HepG2 (cell line): ENCODE results near the gene RREB1. TPM values are rescaled to one million over a fixed set of nuclear protein-coding genes. Genes with fewer than 3 reads are reported as not detected.
A peak's percentile ranks its signal among the peaks of the same experiment; 100 is the strongest.

Experiments
- ATF7 ChIP-seq, 2 experiments: fragments of 450-650 bp in 1 of 2; sonication (generic) in 1 of 2; formaldehyde crosslinking in 1 of 2; IDR thresholded peaks; 2 replicates each; pipeline versions ENCODE4 v1.4.0 to v1.6.1; 2016 to 2020; ENCODE audit warnings: antibody characterized with exemption in 1 of 2, mild to moderate bottlenecking in 1 of 2, missing genetic modification reagents in 1 of 2
- CAMTA2 ChIP-seq: sonication (generic); formaldehyde crosslinking; IDR thresholded peaks from 2 replicates; pipeline ENCODE4 v1.4.0; 2020; ENCODE audit warnings: mild to moderate bottlenecking, missing genetic modification reagents, borderline replicate concordance
- CEBPB ChIP-seq: IDR thresholded peaks from 2 replicates; pipeline ENCODE4 v1.6.1; 2011; ENCODE audit warnings: low read depth, low read length, improper control_type of control experiment, borderline replicate concordance
- CEBPG ChIP-seq: IDR thresholded peaks from 2 replicates; pipeline ENCODE4 v1.6.1; 2016
- DRAP1 ChIP-seq: IDR thresholded peaks from 2 replicates; pipeline ENCODE4 v1.6.1; 2016; ENCODE audit warnings: missing genetic modification reagents, missing compliant biosample characterization
- EP300 ChIP-seq, 3 experiments: sonication (generic) in 1 of 3; formaldehyde crosslinking in 1 of 3; IDR thresholded peaks; 2 replicates each; pipeline versions ENCODE4 v1.5.1 to v1.6.1; 2011 to 2020; ENCODE audit warnings: low read depth in 2 of 3, low read length in 2 of 3, borderline replicate concordance in 1 of 3, improper control_type of control experiment in 1 of 3, mild to moderate bottlenecking in 1 of 3, missing genetic modification reagents in 1 of 3, moderate library complexity in 1 of 3
- ETV5 ChIP-seq: IDR thresholded peaks from 2 replicates; pipeline ENCODE4 v1.6.1; 2018; ENCODE audit warnings: missing biosample characterization, missing genetic modification reagents, inconsistent platforms, borderline replicate concordance
- GABPB1 ChIP-seq: IDR thresholded peaks from 2 replicates; pipeline ENCODE4 v1.6.1; 2016; ENCODE audit warnings: mild to moderate bottlenecking, missing genetic modification reagents, moderate library complexity, missing compliant biosample characterization
- HDAC1 ChIP-seq: sonication (generic); formaldehyde crosslinking; IDR thresholded peaks from 2 replicates; pipeline ENCODE4 v1.5.1; 2020; ENCODE audit warnings: mild to moderate bottlenecking, missing genetic modification reagents
- HOXA3 ChIP-seq: sonication (generic); formaldehyde crosslinking; IDR thresholded peaks from 2 replicates; pipeline ENCODE4 v1.5.0; 2020; ENCODE audit warnings: missing genetic modification reagents
- SMARCE1 ChIP-seq: fragments of 450-650 bp; IDR thresholded peaks from 2 replicates; pipeline ENCODE4 v1.6.1; 2017; ENCODE audit warnings: borderline replicate concordance
- SMC3 ChIP-seq: IDR thresholded peaks from 2 replicates; pipeline ENCODE4 v1.6.1; 2011; ENCODE audit warnings: low read length, improper control_type of control experiment
- SOX13 ChIP-seq, 3 experiments: fragments of 450-650 bp in 1 of 3; sonication (generic) in 1 of 3; formaldehyde crosslinking in 1 of 3; IDR thresholded peaks in 2 of 3; conservative IDR thresholded peaks in 1 of 3; 2 replicates each; pipeline versions ENCODE4 v1.5.0 to v1.6.1; 2016 to 2020; ENCODE audit warnings: antibody characterized with exemption in 1 of 3, mild to moderate bottlenecking in 1 of 3, missing compliant biosample characterization in 1 of 3, missing genetic modification reagents in 1 of 3, moderate library complexity in 1 of 3
- SOX5 ChIP-seq: IDR thresholded peaks from 2 replicates; pipeline ENCODE4 v1.6.1; 2016; ENCODE audit warnings: borderline replicate concordance
- THAP11 ChIP-seq: IDR thresholded peaks from 2 replicates; pipeline ENCODE4 v1.6.1; 2016; ENCODE audit warnings: missing biosample characterization, missing genetic modification reagents
- WIZ ChIP-seq: sonication (generic); formaldehyde crosslinking; IDR thresholded peaks from 2 replicates; pipeline ENCODE4 v1.5.1; 2020; ENCODE audit warnings: mild to moderate bottlenecking, missing genetic modification reagents
- XRCC5 ChIP-seq: fragments of 200-400 bp; formaldehyde crosslinking; optimal IDR thresholded peaks from 2 replicates; pipeline ENCODE3; 2017; ENCODE audit warnings: mild to moderate bottlenecking, low read length
- ZBTB39 ChIP-seq: sonication (generic); formaldehyde crosslinking; IDR thresholded peaks from 2 replicates; pipeline ENCODE4 v1.5.0; 2020; ENCODE audit warnings: missing genetic modification reagents
- ZBTB7B ChIP-seq: sonication (generic); formaldehyde crosslinking; IDR thresholded peaks from 2 replicates; pipeline ENCODE4 v1.4.0; 2020; ENCODE audit warnings: missing genetic modification reagents
- ZNF12 ChIP-seq: sonication (generic); formaldehyde crosslinking; IDR thresholded peaks from 2 replicates; pipeline ENCODE4 v1.5.0; 2020; ENCODE audit warnings: missing genetic modification reagents
- ZNF292 ChIP-seq: sonication (generic); formaldehyde crosslinking; IDR thresholded peaks from 2 replicates; pipeline ENCODE4 v1.8.1; 2022; ENCODE audit warnings: mild to moderate bottlenecking, low read depth, missing genetic modification reagents, borderline replicate concordance
- ZNF350 ChIP-seq: sonication (generic); formaldehyde crosslinking; IDR thresholded peaks from 2 replicates; pipeline ENCODE4 v1.4.0; 2020; ENCODE audit warnings: mild to moderate bottlenecking, low read depth, missing genetic modification reagents, borderline replicate concordance
- ZNF501 ChIP-seq: sonication (generic); formaldehyde crosslinking; IDR thresholded peaks from 2 replicates; pipeline ENCODE4 v1.5.1; 2020; ENCODE audit warnings: mild to moderate bottlenecking, moderate library complexity, missing genetic modification reagents
- ZNF547 ChIP-seq: sonication (generic); formaldehyde crosslinking; IDR thresholded peaks from 2 replicates; pipeline ENCODE4 v1.5.1; 2020; ENCODE audit warnings: mild to moderate bottlenecking, missing genetic modification reagents
- ZNF644 ChIP-seq: IDR thresholded peaks from 2 replicates; pipeline ENCODE4 v1.6.1; 2016; ENCODE audit warnings: low read depth
- ZNF75D ChIP-seq: sonication (generic); formaldehyde crosslinking; IDR thresholded peaks from 2 replicates; pipeline ENCODE4 v1.8.1; 2023; ENCODE audit warnings: missing genetic modification reagents, mild to moderate bottlenecking, borderline replicate concordance
- ZNF83 ChIP-seq: sonication (generic); formaldehyde crosslinking; IDR thresholded peaks from 2 replicates; pipeline ENCODE4 v1.4.0; 2020; ENCODE audit warnings: missing genetic modification reagents, mild to moderate bottlenecking, borderline replicate concordance
- polyA plus RNA-seq, 8 experiments: library from polyadenylated mRNA; depleted of rRNA in 3 of 8; stranded (reverse) in 7 of 8; unstranded in 1 of 8; fragments of >200 nt; fragmentation: Illumina TruSeq in 4 of 8; extraction: Trizol in 4 of 8; gene quantifications; 2 replicates each; pipeline versions ENCODE4 v1.2.1 to v1.2.3, GENCODE V29; 2011 to 2016; ENCODE audit warnings: low read depth in 4 of 8, missing spikeins in 1 of 8, mixed read lengths in 1 of 8; ENCODE audit not compliant: insufficient read depth in 1 of 8
- total RNA-seq, 5 experiments: library from RNA; depleted of rRNA; stranded (reverse); fragments of >200 nt; fragmentation: Illumina TruSeq; extraction: Trizol; gene quantifications; 2 replicates each; pipeline ENCODE4 v1.2.3, GENCODE V29; 2016; ENCODE audit warnings: low read depth in 1 of 5

Gene RREB1
- total and polyA plus RNA-seq, 2 of the 13 experiments (the other 11 are each of a cell fraction or from before 2014, with no cell fraction given): 6.1 to 23.2 TPM

GRCh38 chr6:7058250-7058923 is 49.4 kb upstream of the RREB1 start (continued):
- TF ChIP-seq ZNF547 (CRISPR knock-in tag): 0 out of 2 replicates have a peak, but pooled peaks have one; percentile 28
- TF ChIP-seq CEBPB: peak; percentile 98
- no peak for TF ChIP-seq SOX13 (IDR thresholded peaks at IDR 0.05)
- peak in 1 of 2 experiments; percentile 28; a peak in 1 of 4 replicates for TF ChIP-seq SOX13 (CRISPR knock-in tag; conservative IDR thresholded peaks at IDR 0.05 in 1 of 2, IDR thresholded peaks at IDR 0.05 in 1 of 2)
- peak; percentile 74 for TF ChIP-seq GABPB1 (CRISPR knock-in tag)
- TF ChIP-seq ZNF83 (CRISPR knock-in tag): no peak
- no peak for TF ChIP-seq ZNF501
- TF ChIP-seq ATF7 (IDR thresholded peaks at IDR 0.05): peak; percentile 88
- TF ChIP-seq ATF7 (CRISPR knock-in tag; IDR thresholded peaks at IDR 0.05): no peak
- TF ChIP-seq ZBTB7B: peak; percentile 39; the same call in 1 of the 2 replicates
- 0 out of 2 replicates have a peak, but pooled peaks have one; percentile 60 for TF ChIP-seq ZBTB39 (CRISPR knock-in tag)
- no peak for TF ChIP-seq CAMTA2 (CRISPR knock-in tag)
- 0 out of 2 replicates have a peak, but pooled peaks have one; percentile 20 for TF ChIP-seq DRAP1 (CRISPR knock-in tag)
- peak; percentile 97 for TF ChIP-seq ZNF644 (CRISPR knock-in tag)
- peak; percentile 45 for TF ChIP-seq XRCC5
- 0 out of 2 replicates have a peak, but pooled peaks have one; percentile 75 for TF ChIP-seq WIZ (CRISPR knock-in tag)
- peak; percentile 45; the same call in 1 of the 2 replicates for TF ChIP-seq SOX5 (CRISPR knock-in tag)
- TF ChIP-seq CEBPG (CRISPR knock-in tag): peak; percentile 99
- peak; percentile 90 for TF ChIP-seq ETV5
- TF ChIP-seq SMARCE1: no peak
- TF ChIP-seq SMC3: peak; percentile 22; the same call in 1 of the 2 replicates
- TF ChIP-seq ZNF75D (CRISPR knock-in tag): no peak
- TF ChIP-seq HOXA3 (CRISPR knock-in tag): peak; percentile 63; the same call in 1 of the 2 replicates
- TF ChIP-seq THAP11 (CRISPR knock-in tag): peak; percentile 40; the same call in 1 of the 2 replicates
- peak; percentile 61; the same call in 1 of the 2 replicates for TF ChIP-seq ZNF292
- 0 out of 2 replicates have a peak, but pooled peaks have one; percentile 29 for TF ChIP-seq ZNF12 (CRISPR knock-in tag)
- TF ChIP-seq ZNF350 (CRISPR knock-in tag): 0 out of 2 replicates have a peak, but pooled peaks have one; percentile 20
- TF ChIP-seq EP300 (IDR thresholded peaks at IDR 0.05; ENCODE audit: low read depth in 2 of 2, low read length in 2 of 2): peak in 1 of 2 experiments; percentile 22; a peak in 1 of 4 replicates
- TF ChIP-seq EP300 (CRISPR knock-in tag; IDR thresholded peaks at IDR 0.05; ENCODE audit: borderline replicate concordance): no peak
- TF ChIP-seq HDAC1 (CRISPR knock-in tag): peak; percentile 60
